A172 (cell line): ENCODE measurements around the gene TWF2. TPM values are rescaled to one million over a fixed set of nuclear protein-coding genes. Genes with fewer than 3 reads are reported as not detected.
A peak's percentile ranks its signal among the peaks of the same experiment; 100 is the strongest.

Experiments used
- DNase-seq: peaks from one replicate; pipeline ENCODE4 v3.0.0-alpha.2; 2015; ENCODE audit warnings: low spot score
- total RNA-seq: library from RNA; depleted of rRNA; stranded (reverse); fragments of >200 nt; shearing (Covaris generic); gene quantifications from 2 replicates; pipeline ENCODE4 v1.2.3, GENCODE V29; 2014

TWF2 gene
- total RNA-seq, 1 experiment from 2014 or later = 94.6 TPM

DNA sequence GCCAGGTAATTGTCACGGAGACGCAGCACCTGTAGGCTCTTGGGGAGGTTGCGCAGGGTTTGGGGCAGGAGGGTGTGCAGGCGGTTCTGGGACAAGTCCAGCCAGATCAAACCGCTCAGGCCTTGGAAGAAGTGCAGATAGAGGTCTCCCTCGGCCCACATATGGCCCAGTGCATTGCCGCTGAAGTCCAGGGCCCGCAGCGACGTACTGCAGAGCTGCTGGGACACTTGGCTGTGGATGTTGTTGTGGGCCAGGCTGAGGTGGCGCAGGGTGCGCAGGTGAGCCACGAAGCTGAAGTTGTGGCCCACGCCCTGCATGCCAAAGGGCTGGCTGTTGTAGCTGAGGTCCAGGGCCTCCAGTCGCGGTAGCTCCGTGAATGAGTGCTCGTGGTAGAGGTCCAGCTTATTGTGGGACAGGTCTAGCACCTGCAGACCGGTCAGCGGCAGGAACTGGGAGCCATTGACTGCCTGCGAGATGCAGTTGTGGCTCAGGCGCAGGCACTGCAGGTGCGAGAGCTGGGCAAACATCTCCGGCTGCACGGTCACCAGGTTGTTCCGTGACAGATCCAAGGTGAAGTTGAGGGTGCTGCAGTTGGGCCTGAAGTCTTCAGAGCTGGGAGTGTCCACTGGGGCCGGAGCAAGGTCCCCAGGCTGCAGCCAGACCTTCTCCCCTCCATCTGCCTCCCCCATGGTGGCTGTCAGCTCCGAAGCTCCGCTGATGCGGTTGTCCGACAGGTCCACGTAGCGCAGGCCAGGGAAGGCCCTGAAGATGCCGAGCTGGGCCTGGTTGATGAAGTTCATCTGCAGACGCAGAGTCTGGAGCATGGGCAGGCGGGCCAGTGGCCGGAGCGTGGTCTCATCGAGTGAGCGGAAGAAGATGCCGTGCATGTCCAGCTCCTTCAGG lies 16.4 kb downstream of the TWF2 start:
- DNase-seq = no peak

GRCh38 chr3:52221563-52222318 lies 17.2 kb downstream of the TWF2 start:
- no peak for DNase-seq

DNA sequence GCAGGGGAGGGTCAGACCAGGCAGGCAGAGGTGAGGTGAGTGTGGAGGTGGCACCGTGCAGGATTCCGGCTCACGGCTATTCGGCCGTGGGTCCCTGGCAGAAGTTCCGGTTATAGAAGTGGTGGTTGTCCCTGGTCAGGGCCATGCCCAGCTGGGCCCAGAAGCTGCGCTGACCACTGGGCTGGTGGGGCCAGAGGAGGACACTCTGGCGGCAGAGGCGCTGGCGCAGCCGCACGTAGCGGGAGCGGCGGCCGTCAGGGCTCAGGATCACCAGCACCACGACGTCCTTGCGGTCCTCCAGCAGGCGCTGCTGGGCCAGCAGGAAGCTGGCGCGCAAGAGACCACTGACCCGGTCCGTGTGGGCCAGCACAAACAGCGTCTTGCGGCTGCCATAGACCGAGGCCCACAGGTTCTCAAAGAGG lies 17.8 kb downstream of the TWF2 start:
- DNase-seq = no peak

DNA sequence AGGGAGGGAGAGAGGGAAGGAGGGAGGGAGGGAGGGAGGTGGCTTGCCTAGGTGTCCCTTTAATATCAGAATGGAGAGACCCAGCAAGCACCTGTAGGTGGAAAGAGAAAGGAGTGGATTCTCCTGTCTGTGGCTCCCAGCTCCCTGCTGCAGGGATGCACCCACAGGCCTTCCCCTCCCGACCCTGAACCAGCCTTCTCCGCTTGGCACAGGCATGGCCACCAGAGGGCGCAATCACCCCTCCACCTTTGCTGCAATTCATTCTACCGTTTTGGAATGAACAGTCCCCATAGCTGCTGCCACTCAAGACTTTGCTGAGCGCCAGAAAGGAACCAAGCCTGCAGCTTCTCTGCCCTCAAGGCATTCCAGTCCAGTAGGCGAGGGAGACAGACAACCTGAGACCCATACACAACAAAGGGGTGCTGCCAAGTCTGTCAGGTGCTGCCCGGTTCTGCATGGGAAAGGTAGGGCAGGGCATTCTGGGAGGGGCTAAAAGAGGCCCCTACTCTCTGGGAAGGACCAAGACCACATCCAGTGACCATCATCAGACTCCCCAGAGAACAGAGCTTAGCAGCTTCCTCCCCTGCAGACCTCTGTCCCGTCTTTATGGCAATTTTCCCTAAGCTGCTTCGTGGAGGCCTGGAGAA lies 18.5 kb downstream of the TWF2 start:
- peak; percentile 80 for DNase-seq

DNA sequence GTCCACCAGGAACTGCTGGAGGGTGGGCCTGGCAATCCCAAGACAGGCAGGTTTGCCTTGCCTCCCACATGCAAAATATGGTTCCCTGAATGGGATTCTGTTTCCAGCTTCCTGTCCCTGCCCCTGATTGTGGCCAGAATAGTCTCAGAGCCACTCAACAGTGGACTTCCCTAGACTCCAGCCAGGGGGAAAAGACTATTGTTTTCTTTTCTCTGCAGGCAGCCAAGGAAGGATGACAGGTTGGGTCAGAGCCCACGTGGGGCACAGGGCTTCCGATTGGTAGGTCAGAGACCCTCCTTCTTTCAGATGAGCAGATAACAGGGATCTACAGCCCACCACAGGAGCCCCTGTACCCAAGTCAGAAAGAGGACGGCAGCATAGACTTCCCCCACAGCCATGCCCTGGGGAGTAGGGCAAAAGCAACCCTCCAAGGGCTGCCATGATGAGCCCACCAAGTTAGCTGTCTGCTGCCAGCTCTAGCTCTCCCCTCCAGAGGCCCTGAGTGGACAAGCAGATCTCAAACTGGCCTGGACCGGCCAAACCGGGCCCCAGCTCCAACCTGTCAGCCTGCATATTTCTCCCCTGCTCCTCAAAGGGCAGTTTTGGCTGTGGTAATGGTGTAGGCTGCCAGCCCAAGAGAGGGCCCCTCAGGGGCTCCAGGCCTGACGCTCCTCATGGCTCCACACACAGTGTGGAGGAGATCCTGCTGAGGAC lies 19.9 kb downstream of the TWF2 start:
- DNase-seq = no peak

DNA sequence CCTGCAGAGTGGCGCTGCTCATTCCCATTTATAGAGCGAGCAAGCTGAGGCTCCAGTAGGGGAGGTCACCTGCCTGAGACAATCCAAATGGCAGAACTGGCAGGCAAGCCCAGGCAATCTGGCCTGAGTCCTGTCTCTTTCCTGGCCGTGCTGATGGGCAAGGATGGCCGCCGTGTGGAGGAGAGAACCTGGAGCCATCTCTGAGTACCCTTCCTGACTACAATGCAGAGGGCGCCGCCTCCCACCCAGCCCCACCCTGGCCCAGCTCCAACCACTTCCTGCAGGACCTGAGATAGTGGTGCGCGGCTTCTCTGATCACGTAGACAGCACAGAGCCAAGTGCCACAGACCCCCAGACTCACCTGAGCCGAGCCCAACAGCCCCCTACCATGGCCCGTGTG lies 20.5 kb downstream of the TWF2 start:
- DNase-seq = no peak

- DNase-seq = no peak
Measured at GRCh38 chr3:52218026-52218425, 20.9 kb downstream of the TWF2 start.

DNA sequence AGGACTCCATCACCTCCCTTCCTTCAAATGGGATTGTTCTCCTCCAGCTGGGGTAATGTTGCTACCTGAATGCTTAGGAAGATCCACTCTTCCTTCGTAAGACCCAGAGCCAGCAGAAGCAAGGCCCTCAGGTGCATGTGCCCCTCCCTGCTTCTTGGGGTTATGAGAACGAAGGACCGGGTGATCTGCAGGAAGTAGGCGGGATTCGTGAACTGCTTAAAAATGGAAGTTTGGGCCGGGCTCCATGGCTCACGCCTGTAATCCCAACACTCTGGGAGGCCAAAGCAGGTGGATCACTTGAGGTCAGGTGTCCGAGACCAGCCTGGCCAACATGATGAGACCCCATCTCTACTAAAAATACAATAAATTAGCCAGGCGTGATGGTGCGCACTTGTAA lies 21.6 kb downstream of the TWF2 start:
- DNase-seq = no peak

DNA sequence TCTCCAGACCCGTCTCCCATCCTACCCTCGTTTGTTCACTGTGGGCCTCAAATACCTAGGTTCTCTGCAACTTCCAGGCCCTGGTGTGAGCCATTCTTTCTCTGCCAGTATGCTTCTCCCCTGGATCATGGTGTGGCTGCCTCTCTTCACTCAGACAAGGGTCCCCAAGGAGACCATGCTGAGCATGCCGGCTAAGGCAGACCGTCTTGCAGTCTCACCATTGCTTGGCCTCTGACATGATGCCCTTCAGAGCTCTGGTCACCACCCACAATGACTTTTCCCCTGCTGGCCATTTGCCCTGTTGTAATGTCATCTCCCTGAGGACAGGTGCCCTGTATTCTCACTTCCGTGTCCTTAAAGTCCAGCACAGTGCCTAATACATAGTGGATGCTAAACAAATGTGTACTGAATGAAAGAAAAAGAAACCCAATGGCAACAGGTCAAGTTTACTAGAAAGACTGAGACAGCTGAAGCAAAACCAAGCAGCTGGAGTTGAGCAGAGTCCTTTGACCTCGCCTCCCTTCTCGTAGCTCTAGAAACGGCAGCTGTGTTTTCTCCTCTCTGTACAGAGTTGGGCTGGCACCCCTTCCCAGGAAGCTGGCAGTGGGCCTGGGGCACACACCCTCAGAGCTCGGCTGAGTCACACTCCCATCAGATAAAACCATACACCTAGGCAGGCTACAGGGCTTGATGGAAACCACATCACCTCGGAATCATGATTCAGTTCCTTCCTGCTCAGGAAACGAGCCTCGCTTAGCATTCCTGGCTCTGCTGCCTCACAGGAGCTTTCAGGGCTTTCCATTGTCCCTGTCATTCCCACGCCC lies 22.2 kb downstream of the TWF2 start:
- DNase-seq = peak; percentile 97

DNA sequence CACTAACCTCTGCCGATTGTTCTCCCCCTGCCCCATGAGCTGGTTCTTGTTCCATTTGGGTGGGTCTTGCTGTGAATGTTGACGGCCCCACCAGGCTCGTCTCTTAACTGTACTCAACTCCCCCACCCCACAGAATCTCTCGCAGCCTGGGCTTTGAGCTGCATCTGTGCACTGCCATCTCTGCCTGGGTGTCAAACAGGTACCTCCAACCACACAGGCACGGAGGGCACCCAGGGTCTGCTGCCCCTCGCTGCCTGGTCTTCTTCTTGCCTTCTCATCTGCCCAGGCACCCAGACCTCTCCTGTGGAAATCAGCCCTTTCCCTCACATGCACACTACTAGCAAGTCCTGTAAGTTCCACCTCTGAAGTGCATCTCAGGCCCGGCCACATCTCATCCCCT lies 23.6 kb downstream of the TWF2 start:
- DNase-seq = no peak

DNA sequence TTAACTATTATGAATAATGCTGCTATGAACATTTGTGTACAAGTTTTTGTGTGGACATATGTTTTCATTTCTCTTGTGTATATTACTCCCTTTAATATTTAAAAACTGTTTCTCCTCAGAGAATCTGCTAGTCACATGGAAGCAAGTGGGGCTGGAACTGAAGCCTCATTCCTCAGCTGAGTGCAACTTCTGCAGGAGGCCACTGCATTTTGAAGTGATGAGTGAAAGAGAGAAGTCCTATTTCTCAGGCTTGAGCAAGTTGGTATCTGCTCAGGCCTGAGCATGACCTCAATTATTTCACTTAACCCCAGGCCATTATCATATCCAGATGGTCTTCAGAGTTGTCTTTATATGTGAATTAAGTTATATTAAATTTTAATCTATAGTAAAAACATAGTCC lies 25.1 kb downstream of the TWF2 start:
- DNase-seq = no peak

GRCh38 chr3:52213005-52213404 lies 26.0 kb downstream of the TWF2 start:
- no peak for DNase-seq

DNA sequence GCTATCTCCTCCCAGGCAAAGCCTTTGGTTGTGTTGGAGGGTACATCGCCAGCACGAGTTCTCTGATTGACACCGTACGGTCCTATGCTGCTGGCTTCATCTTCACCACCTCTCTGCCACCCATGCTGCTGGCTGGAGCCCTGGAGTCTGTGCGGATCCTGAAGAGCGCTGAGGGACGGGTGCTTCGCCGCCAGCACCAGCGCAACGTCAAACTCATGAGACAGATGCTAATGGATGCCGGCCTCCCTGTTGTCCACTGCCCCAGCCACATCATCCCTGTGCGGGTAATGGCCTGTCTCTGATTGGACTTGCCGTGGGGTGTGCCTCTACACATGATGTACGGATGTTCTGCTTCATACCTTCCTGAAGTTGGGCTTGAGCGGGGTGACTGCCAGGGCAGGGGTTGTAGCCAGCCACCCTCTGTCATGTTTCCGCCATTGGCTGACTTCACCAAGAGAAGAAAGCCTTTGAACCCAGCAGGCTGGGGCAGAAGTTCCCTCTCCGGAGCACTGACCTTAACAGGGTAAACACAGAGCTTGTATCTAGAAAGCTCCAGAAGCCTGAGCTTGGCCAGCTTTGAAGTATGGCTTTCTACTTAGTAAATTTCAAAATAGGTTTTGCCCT lies 27.6 kb downstream of the TWF2 start:
- no peak for DNase-seq

GRCh38 chr3:52210550-52211046 lies 28.4 kb downstream of the TWF2 start:
- no peak for DNase-seq

DNA sequence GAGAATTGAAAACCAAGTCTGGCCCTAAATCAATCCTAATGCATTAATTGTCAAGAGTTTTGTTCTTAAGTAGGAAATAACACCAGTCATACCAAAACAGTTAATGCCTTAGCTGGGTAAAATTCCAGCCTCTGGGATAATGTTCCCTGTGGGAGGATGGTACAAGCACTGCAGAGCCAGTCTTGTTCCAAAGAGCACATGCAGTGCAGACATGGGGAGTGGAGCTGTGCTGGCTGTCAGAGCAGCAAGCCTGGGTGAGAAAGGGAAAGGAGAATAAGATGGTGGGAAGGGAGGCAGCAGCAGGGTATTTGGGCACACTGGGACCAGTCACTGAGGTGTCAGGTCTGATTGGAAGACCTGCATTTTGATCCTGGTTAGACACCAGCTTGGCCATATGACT lies 28.9 kb downstream of the TWF2 start:
- DNase-seq = no peak

GRCh38 chr3:52208556-52208955 lies 30.4 kb downstream of the TWF2 start:
- DNase-seq = no peak

DNA sequence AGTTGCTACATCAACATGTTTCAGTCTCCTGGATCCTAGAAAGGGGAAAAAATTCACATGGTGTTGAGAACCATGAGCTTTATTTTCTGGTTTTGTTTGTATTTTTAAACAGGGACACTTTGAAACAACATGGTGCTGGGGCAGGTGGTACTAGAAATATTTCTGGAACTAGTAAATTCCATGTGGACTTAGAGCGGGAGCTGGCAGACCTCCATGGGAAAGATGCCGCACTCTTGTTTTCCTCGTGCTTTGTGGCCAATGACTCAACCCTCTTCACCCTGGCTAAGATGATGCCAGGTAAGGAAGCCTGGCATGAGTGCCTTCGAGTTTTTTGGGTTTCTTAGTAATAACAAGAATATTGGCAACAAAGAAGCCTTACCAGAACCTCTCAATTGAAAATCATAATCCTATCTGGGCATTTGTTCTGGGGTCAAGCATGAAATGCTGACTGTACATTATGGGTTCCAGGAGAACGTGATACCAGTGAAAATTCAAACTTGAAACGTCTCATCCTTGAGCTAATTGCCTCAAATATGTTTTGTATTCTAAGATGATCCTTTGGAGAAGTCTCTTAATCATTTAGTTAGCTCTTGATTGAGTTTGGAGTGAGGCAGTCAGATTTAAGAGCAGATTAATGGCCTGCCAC lies 33.1 kb downstream of the TWF2 start:
- DNase-seq = peak; percentile 83

DNA sequence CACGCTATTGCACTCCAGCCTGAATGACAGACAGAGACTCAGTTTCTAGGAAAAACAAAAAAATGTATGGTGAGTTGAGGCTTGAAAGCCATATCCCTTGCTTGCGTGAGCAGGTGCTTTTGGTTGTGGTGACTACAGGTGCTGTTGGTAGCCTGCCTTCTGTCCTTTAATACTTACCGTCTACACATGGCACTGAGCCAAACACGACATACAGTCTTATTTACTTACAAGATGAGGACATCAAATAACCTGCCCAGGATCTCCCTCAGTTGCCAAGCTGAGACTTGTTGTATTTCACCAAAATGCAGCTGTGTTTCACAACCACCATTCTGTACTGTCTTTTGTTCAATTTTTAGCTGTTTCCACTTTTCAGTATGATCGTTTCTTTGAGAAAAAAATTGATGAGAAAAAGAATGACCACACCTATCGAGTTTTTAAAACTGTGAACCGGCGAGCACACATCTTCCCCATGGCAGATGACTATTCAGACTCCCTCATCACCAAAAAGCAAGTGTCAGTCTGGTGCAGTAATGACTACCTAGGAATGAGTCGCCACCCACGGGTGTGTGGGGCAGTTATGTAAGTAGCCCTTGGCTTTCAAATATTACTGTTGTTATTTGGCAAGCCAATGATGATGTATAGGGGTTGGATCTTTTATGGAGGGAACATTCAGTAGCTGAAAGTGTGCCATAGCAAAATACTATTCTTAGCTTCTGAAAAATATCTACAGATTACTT lies 34.5 kb downstream of the TWF2 start:
- DNase-seq = no peak

DNA sequence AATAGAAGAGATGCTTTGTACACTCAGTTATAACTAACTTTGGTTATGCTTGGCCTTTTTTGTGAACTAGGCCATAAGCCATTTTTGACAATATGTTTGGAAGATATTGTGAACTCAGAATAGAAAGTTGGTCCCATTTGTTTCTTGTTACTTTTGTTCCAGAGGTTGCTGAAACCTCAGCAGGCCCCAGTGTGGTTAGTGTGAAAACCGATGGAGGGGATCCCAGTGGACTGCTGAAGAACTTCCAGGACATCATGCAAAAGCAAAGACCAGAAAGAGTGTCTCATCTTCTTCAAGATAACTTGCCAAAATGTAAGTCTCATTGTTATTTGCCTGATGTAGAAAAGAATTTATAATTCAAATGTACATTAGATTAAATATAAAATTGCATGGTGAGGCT lies 35.3 kb downstream of the TWF2 start:
- DNase-seq = no peak
